ENCODE measurements around the gene USP36. TPM values are rescaled to one million over a fixed set of nuclear protein-coding genes. Genes with fewer than 3 reads are reported as not detected.

USP36 gene
- total RNA-seq, 1 experiment from 2014 or later: 74.0 TPM

DNA sequence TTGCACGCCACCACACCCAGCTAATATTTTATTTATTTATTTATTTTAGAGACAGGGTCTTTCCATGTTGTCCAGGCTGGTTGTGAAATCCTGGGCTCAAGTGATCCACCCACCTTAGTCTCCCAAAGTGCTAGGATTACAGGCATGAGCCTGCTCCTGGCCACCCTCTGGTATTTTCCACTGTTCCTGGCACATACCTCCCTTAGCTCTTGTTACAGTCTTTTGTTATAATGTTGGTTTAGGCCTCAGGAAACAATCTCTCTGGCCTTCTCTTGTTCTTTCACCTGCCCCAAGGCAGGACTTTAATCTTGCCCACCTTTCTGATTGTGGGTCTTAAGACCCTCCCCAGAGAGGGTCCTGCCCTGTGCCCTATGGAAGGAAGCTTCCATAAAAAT lies 55.0 kb downstream of the USP36 start (continued):
- TF ChIP-seq, protein P1, sequence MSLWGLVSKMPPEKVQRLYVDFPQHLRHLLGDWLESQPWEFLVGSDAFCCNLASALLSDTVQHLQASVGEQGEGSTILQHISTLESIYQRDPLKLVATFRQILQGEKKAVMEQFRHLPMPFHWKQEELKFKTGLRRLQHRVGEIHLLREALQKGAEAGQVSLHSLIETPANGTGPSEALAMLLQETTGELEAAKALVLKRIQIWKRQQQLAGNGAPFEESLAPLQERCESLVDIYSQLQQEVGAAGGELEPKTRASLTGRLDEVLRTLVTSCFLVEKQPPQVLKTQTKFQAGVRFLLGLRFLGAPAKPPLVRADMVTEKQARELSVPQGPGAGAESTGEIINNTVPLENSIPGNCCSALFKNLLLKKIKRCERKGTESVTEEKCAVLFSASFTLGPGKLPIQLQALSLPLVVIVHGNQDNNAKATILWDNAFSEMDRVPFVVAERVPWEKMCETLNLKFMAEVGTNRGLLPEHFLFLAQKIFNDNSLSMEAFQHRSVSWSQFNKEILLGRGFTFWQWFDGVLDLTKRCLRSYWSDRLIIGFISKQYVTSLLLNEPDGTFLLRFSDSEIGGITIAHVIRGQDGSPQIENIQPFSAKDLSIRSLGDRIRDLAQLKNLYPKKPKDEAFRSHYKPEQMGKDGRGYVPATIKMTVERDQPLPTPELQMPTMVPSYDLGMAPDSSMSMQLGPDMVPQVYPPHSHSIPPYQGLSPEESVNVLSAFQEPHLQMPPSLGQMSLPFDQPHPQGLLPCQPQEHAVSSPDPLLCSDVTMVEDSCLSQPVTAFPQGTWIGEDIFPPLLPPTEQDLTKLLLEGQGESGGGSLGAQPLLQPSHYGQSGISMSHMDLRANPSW (CRISPR knock-in tag; conservative IDR thresholded peaks at IDR 0.05; ENCODE audit: low read depth): no peak
- TF ChIP-seq, protein P2, sequence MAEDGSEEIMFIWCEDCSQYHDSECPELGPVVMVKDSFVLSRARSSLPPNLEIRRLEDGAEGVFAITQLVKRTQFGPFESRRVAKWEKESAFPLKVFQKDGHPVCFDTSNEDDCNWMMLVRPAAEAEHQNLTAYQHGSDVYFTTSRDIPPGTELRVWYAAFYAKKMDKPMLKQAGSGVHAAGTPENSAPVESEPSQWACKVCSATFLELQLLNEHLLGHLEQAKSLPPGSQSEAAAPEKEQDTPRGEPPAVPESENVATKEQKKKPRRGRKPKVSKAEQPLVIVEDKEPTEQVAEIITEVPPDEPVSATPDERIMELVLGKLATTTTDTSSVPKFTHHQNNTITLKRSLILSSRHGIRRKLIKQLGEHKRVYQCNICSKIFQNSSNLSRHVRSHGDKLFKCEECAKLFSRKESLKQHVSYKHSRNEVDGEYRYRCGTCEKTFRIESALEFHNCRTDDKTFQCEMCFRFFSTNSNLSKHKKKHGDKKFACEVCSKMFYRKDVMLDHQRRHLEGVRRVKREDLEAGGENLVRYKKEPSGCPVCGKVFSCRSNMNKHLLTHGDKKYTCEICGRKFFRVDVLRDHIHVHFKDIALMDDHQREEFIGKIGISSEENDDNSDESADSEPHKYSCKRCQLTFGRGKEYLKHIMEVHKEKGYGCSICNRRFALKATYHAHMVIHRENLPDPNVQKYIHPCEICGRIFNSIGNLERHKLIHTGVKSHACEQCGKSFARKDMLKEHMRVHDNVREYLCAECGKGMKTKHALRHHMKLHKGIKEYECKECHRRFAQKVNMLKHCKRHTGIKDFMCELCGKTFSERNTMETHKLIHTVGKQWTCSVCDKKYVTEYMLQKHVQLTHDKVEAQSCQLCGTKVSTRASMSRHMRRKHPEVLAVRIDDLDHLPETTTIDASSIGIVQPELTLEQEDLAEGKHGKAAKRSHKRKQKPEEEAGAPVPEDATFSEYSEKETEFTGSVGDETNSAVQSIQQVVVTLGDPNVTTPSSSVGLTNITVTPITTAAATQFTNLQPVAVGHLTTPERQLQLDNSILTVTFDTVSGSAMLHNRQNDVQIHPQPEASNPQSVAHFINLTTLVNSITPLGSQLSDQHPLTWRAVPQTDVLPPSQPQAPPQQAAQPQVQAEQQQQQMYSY (CRISPR knock-in tag; IDR thresholded peaks at IDR 0.05): no peak
- TF ChIP-seq, protein P3, sequence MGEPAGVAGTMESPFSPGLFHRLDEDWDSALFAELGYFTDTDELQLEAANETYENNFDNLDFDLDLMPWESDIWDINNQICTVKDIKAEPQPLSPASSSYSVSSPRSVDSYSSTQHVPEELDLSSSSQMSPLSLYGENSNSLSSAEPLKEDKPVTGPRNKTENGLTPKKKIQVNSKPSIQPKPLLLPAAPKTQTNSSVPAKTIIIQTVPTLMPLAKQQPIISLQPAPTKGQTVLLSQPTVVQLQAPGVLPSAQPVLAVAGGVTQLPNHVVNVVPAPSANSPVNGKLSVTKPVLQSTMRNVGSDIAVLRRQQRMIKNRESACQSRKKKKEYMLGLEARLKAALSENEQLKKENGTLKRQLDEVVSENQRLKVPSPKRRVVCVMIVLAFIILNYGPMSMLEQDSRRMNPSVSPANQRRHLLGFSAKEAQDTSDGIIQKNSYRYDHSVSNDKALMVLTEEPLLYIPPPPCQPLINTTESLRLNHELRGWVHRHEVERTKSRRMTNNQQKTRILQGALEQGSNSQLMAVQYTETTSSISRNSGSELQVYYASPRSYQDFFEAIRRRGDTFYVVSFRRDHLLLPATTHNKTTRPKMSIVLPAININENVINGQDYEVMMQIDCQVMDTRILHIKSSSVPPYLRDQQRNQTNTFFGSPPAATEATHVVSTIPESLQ (CRISPR knock-in tag; IDR thresholded peaks at IDR 0.05): no peak
- TF ChIP-seq ZNF219 (CRISPR knock-in tag; IDR thresholded peaks at IDR 0.05; ENCODE audit: borderline replicate concordance) (no peak), GABPB1 (CRISPR knock-in tag; IDR thresholded peaks at IDR 0.05) (no peak), SMAD3 (CRISPR knock-in tag; IDR thresholded peaks at IDR 0.05; ENCODE audit: borderline replicate concordance) (no peak), GRHL2 (CRISPR knock-in tag; IDR thresholded peaks at IDR 0.05; ENCODE audit: insufficient replicate concordance, severe bottlenecking) (no peak)
- TF ChIP-seq, protein P4, sequence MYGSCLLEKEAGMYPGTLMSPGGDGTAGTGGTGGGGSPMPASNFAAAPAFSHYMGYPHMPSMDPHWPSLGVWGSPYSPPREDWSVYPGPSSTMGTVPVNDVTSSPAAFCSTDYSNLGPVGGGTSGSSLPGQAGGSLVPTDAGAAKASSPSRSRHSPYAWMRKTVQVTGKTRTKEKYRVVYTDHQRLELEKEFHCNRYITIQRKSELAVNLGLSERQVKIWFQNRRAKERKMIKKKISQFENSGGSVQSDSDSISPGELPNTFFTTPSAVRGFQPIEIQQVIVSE (CRISPR knock-in tag; IDR thresholded peaks at IDR 0.05; ENCODE audit: borderline replicate concordance): no peak
- TF ChIP-seq, protein P5, sequence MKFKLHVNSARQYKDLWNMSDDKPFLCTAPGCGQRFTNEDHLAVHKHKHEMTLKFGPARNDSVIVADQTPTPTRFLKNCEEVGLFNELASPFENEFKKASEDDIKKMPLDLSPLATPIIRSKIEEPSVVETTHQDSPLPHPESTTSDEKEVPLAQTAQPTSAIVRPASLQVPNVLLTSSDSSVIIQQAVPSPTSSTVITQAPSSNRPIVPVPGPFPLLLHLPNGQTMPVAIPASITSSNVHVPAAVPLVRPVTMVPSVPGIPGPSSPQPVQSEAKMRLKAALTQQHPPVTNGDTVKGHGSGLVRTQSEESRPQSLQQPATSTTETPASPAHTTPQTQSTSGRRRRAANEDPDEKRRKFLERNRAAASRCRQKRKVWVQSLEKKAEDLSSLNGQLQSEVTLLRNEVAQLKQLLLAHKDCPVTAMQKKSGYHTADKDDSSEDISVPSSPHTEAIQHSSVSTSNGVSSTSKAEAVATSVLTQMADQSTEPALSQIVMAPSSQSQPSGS (CRISPR knock-in tag; IDR thresholded peaks at IDR 0.05; ENCODE audit: borderline replicate concordance, low read depth): no peak
- TF ChIP-seq, protein P6, sequence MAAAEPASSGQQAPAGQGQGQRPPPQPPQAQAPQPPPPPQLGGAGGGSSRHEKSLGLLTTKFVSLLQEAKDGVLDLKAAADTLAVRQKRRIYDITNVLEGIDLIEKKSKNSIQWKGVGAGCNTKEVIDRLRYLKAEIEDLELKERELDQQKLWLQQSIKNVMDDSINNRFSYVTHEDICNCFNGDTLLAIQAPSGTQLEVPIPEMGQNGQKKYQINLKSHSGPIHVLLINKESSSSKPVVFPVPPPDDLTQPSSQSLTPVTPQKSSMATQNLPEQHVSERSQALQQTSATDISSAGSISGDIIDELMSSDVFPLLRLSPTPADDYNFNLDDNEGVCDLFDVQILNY (CRISPR knock-in tag; IDR thresholded peaks at IDR 0.05): no peak
- TF ChIP-seq, protein P7, sequence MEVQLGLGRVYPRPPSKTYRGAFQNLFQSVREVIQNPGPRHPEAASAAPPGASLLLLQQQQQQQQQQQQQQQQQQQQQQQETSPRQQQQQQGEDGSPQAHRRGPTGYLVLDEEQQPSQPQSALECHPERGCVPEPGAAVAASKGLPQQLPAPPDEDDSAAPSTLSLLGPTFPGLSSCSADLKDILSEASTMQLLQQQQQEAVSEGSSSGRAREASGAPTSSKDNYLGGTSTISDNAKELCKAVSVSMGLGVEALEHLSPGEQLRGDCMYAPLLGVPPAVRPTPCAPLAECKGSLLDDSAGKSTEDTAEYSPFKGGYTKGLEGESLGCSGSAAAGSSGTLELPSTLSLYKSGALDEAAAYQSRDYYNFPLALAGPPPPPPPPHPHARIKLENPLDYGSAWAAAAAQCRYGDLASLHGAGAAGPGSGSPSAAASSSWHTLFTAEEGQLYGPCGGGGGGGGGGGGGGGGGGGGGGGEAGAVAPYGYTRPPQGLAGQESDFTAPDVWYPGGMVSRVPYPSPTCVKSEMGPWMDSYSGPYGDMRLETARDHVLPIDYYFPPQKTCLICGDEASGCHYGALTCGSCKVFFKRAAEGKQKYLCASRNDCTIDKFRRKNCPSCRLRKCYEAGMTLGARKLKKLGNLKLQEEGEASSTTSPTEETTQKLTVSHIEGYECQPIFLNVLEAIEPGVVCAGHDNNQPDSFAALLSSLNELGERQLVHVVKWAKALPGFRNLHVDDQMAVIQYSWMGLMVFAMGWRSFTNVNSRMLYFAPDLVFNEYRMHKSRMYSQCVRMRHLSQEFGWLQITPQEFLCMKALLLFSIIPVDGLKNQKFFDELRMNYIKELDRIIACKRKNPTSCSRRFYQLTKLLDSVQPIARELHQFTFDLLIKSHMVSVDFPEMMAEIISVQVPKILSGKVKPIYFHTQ (CRISPR knock-in tag; IDR thresholded peaks at IDR 0.05): no peak
- TF ChIP-seq, protein P8, sequence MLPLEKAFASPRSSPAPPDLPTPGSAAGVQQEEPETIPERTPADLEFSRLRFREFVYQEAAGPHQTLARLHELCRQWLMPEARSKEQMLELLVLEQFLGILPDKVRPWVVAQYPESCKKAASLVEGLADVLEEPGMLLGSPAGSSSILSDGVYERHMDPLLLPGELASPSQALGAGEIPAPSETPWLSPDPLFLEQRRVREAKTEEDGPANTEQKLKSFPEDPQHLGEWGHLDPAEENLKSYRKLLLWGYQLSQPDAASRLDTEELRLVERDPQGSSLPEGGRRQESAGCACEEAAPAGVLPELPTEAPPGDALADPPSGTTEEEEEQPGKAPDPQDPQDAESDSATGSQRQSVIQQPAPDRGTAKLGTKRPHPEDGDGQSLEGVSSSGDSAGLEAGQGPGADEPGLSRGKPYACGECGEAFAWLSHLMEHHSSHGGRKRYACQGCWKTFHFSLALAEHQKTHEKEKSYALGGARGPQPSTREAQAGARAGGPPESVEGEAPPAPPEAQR (CRISPR knock-in tag; IDR thresholded peaks at IDR 0.05): no peak
